GM21447 (cell line): ENCODE results near the gene UBE3B.

Source experiments
- ATAC-seq: cut with Tn5 transposase; IDR thresholded peaks from one replicate; pipeline ENCODE4 v1.9.1; 2021; ENCODE audit not compliant: unreplicated experiment

Gene UBE3B

GRCh38 chr12:109567967-109568366, 90.5 kb downstream of the UBE3B start:
- ATAC-seq = no peak

GRCh38 chr12:109568486-109568885, 91.1 kb downstream of the UBE3B start:
- no peak for ATAC-seq

- ATAC-seq = no peak
These were observed 94.5 kb downstream of the UBE3B start for GRCh38 chr12:109571773-109572505.

DNA sequence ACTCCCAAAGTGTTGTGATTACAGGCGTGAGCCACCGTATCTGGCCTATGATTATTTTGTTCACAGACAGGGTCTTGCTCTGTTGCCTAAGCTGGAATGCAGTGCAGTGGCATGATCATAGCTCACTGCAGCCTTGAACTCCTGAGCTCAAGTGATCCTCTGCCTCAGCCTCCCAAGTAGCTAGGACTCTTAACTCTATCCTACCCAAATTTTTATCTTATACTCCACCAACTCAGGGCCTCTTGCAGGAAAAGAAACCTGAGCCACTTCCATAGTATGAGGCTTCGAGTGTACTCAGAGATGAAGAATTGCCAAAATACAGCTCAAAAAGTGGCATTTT, 95.0 kb downstream of the UBE3B start:
- ATAC-seq = no peak

- peak; percentile 94 for ATAC-seq
These were observed 95.8 kb downstream of the UBE3B start, which contains the start of the genes MMAB and MVK for GRCh38 chr12:109573029-109573913. Gene MMAB (minus strand): TSS chr12:109573504. CDS start chr12:109573480, 24 bp downstream. Gene MVK (plus strand): TSS chr12:109573794. CDS start chr12:109574823, 1,029 bp downstream.

DNA sequence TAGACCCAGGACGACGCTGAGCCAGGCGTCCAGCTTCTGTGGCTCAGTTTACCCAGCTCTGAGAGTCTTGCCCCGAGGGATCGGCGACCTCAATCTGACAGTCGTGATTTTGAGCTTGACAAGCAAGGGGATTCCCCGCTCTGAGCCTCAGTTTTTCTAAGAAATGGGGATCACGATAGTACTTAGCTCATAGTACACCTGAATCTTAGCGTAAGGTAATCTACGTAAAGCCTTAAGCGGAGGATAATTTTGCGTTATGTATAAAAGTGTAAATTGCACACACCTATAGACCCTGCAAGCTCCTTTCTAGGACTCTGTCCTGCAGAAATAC, 96.4 kb downstream of the UBE3B start:
- peak; percentile 5 for ATAC-seq

GRCh38 chr12:109575683-109576082, 98.2 kb downstream of the UBE3B start:
- ATAC-seq = no peak

GRCh38 chr12:109577311-109577710, 99.9 kb downstream of the UBE3B start:
- ATAC-seq = no peak

DNA sequence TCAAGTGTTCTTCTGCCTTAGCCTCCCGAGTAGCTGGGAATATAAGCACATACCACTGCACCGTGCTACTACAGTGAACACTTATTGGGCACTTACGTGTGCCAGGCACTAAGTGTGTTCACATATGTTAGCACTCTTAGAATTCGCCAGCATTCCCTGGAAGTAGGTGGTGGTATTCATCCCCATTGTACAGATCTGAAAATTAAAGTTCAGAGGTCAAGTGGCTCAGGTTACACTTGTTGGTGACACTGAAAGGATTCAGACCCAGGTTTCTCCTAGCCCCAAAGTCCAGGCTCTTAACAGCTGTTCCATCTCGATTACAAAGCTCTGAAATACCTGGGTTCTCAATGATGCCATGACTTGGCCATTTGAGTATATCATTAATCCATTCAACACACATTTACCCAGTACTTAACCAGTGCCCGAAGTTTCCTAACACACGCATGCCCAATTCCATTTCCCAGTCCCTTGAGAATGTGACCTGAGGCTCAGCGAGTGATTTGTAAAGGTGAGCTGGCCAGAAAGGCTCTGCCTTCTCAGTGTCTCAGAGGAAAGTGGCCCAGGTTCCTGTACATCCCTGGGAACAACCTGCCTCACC, 101.0 kb downstream of the UBE3B start:
- ATAC-seq = no peak

GRCh38 chr12:109579639-109580038, 102.2 kb downstream of the UBE3B start:
- ATAC-seq = no peak

- no peak for ATAC-seq
These were observed 102.8 kb downstream of the UBE3B start for GRCh38 chr12:109580272-109580671.

- no peak for ATAC-seq
These were observed 103.4 kb downstream of the UBE3B start for GRCh38 chr12:109580684-109581333.

DNA sequence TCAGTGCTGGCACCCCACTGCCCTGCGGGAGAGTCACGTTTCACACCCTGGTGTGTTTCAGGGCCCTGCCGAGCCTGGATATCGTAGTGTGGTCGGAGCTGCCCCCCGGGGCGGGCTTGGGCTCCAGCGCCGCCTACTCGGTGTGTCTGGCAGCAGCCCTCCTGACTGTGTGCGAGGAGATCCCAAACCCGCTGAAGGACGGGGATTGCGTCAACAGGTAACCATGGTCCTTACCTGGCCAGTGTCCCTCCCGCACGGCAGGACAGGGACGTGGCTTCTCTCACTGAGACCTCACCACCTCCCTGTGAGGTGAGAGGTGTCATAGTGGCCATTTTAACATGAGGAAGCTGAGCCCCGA, 103.9 kb downstream of the UBE3B start:
- ATAC-seq = no peak

DNA sequence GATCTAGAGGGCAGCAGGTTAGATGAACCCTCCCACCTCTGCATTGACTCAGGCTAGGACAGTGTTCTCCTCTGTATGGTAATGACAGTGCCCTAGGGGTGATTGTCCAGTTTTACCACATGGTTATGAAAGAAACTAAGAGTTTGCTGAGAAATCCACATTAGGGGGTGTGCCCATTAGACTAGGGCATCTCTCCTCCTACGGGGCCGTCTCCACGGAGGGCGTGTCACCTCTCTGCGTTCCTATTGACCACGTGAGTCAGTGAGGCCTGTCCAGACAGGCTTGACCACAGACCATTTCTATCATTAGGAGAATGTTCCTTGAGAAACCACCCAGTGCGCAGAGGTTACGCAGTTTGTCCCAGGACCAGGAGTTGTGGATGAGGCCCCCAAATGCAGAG, 104.4 kb downstream of the UBE3B start:
- no peak for ATAC-seq

GRCh38 chr12:109582636-109583035, 105.2 kb downstream of the UBE3B start:
- no peak for ATAC-seq

- no peak for ATAC-seq
These were observed 106.3 kb downstream of the UBE3B start for GRCh38 chr12:109583733-109584132.
